Measurements from ENCODE around the gene OR10A4. TPM values are rescaled to one million over a fixed set of nuclear protein-coding genes. Genes with fewer than 3 reads are reported as not detected.
"Not testable (repeated sequence)": the region's sequence is repeated elsewhere in the genome, so short reads cannot be mapped to it uniquely, and the experiment has no call there.

Gene OR10A4
- total and polyA plus RNA-seq, 2 donors (not counting 3 experiments of a cell fraction or from before 2014, with no cell fraction given) = not detected

GRCh38 chr11:6900327-6900999 lies 24.0 kb downstream of the OR10A4 start:
- Histone ChIP-seq H3K4me1 (ENCODE audit: control insufficient read depth, extremely low read depth, insufficient read depth, low read length) (no peaks in the 10 kb centered on the region), H3K27ac (ENCODE audit: insufficient read depth, low read depth, low read length) (no peak overlapping the region), H3K4me2 (ENCODE audit: insufficient read depth, low read length) (no peak overlapping the region), H4K20me1 (replicated peaks; ENCODE audit: control insufficient read depth, extremely low read depth, insufficient read depth, low read length) (no peaks in the 10 kb centered on the region), H3K27me3 (ENCODE audit: control insufficient read depth in 2 of 2, insufficient read depth in 2 of 2, low read length in 2 of 2) (no peaks in the 10 kb centered on the region), H3K36me3 (ENCODE audit: control insufficient read depth in 2 of 2, extremely low read depth in 1 of 2, insufficient read depth in 2 of 2, low read length in 2 of 2) (no peaks in the 10 kb centered on the region), H3K4me3 (replicated peaks in 1 of 3; ENCODE audit: insufficient read depth in 1 of 3, low read depth in 1 of 3, low read length in 3 of 3) (no peak overlapping the region), H3K9me3 (replicated peaks; ENCODE audit: control insufficient read depth, insufficient read depth, low read length) (no peaks in the 10 kb centered on the region), H3K9ac (replicated peaks; ENCODE audit: extremely low read depth, insufficient read depth, low read length) (no peak overlapping the region), H3K79me2 (ENCODE audit: control insufficient read depth, insufficient read depth, low read length) (no peaks in the 10 kb centered on the region), H3K9me1 (replicated peaks; ENCODE audit: control insufficient read depth, extremely low read depth, insufficient read depth, low read length) (no peaks in the 10 kb centered on the region), H2AFZ (ENCODE audit: low read depth, low read length) (no peak overlapping the region)
- no peak for TF ChIP-seq GATA2 (IDR thresholded peaks at IDR 0.05; ENCODE audit: insufficient read depth, insufficient read length, low read depth, low read length)
- no peak for TF ChIP-seq FOS (IDR thresholded peaks at IDR 0.05; ENCODE audit: borderline replicate concordance, insufficient read depth, low read length)
- TF ChIP-seq POLR2AphosphoS5 (IDR thresholded peaks at IDR 0.05; ENCODE audit: insufficient read depth, low read depth, low read length) = no peak
- TF ChIP-seq JUN (IDR thresholded peaks at IDR 0.05; ENCODE audit: borderline replicate concordance, insufficient read depth, insufficient read length, low read depth) = no peak
- TF ChIP-seq MAX (IDR thresholded peaks at IDR 0.05; ENCODE audit: insufficient read depth, insufficient read length) = no peak
- no peak for TF ChIP-seq MYC (IDR thresholded peaks at IDR 0.05; ENCODE audit: low read depth, low read length)
- no peak for TF ChIP-seq POLR2A (IDR thresholded peaks at IDR 0.05; ENCODE audit: low read depth, low read length)
- TF ChIP-seq EZH2 (IDR thresholded peaks at IDR 0.05; ENCODE audit: borderline replicate concordance, low read depth, low read length, severe bottlenecking) = no peak
- no peak for TF ChIP-seq CTCF (IDR thresholded peaks at IDR 0.05; ENCODE audit: extremely low read depth in 1 of 2, insufficient read depth in 1 of 2, low read depth in 1 of 2, low read length in 2 of 2)
- ChIA-PET CTCF (interaction anchor here (1.4 to 1.8 kb wide), 2 partner anchors 26 to 378 kb away, joined by 4 to 6 read pairs; partner anchors contain the start of gene ZNF215), POLR2A (no interaction called here)
- dilution Hi-C loops (cut with MboI; ENCODE audit: extremely low pct_ligation_motif_present, low sequenced_read_pairs) (no loop called here), intact Hi-C loops (cut with micrococcal nuclease) (no loop called here)
- no TSS peak for BruUV-seq (replicated peaks)
- DNase-seq (ENCODE audit: low read depth, low spot score) = no peak
- no peak for FAIRE-seq

GRCh38 chr11:6904804-6905203 lies 28.4 kb downstream of the OR10A4 start:
- dilution Hi-C loops (cut with MboI; ENCODE audit: extremely low pct_ligation_motif_present, low sequenced_read_pairs); H2AFZ ChIP-seq (ENCODE audit: low read depth, low read length); DNase-seq (ENCODE audit: low read depth, low spot score); H3K4me1 ChIP-seq (ENCODE audit: control insufficient read depth, extremely low read depth, insufficient read depth, low read length); BruUV-seq (replicated peaks); H4K20me1 ChIP-seq (replicated peaks; ENCODE audit: control insufficient read depth, extremely low read depth, insufficient read depth, low read length); H3K4me3 ChIP-seq (replicated peaks in 1 of 3; ENCODE audit: insufficient read depth in 1 of 3, low read depth in 1 of 3, low read length in 3 of 3); H3K9ac ChIP-seq (replicated peaks; ENCODE audit: extremely low read depth, insufficient read depth, low read length); H3K36me3 ChIP-seq (ENCODE audit: control insufficient read depth in 2 of 2, extremely low read depth in 1 of 2, insufficient read depth in 2 of 2, low read length in 2 of 2); H3K9me3 ChIP-seq (replicated peaks; ENCODE audit: control insufficient read depth, insufficient read depth, low read length); H3K27ac ChIP-seq (ENCODE audit: insufficient read depth, low read depth, low read length); intact Hi-C loops (cut with micrococcal nuclease); H3K9me1 ChIP-seq (replicated peaks; ENCODE audit: control insufficient read depth, extremely low read depth, insufficient read depth, low read length); H3K4me2 ChIP-seq (ENCODE audit: insufficient read depth, low read length); H3K27me3 ChIP-seq (ENCODE audit: control insufficient read depth in 2 of 2, insufficient read depth in 2 of 2, low read length in 2 of 2); H3K79me2 ChIP-seq (ENCODE audit: control insufficient read depth, insufficient read depth, low read length); CTCF ChIA-PET; FAIRE-seq; POLR2A ChIA-PET: not testable (repeated sequence)
